LNCAP (cell line): ENCODE results near the gene IL18BP.

ENCODE experiments used
- CTCF ChIP-seq: fragments of 450-650 bp; IDR thresholded peaks from 2 replicates; pipeline ENCODE4 v1.5.1; 2017; ENCODE audit warnings: mild to moderate bottlenecking

The IL18BP gene

GRCh38 chr11:72002841-72003775, 4.4 kb downstream of the IL18BP start:
- TF ChIP-seq CTCF, result no peak

- no peak for TF ChIP-seq CTCF
Observed at GRCh38 chr11:72003776-72004171, 5.1 kb downstream of the IL18BP start.

- no peak for TF ChIP-seq CTCF
Observed at GRCh38 chr11:72004515-72005346, 6.0 kb downstream of the IL18BP start.

- no peak for TF ChIP-seq CTCF
Observed at GRCh38 chr11:72005347-72006260, 6.9 kb downstream of the IL18BP start.

GRCh38 chr11:72006309-72007088, 7.8 kb downstream of the IL18BP start:
- TF ChIP-seq CTCF, result no peak

- no peak for TF ChIP-seq CTCF
Observed at GRCh38 chr11:72007089-72007476, 8.4 kb downstream of the IL18BP start.
